MM.1S (cell line): Measurements from ENCODE around the gene LCE1C.

Experiments used
- DNase-seq: peaks from one replicate; pipeline ENCODE4 v3.0.0-alpha.2; 2015
- H2AFZ ChIP-seq: fragments of 300-600 bp; sonication (generic); 2 replicates; pipeline ENCODE4 v1.6.0; 2016; ENCODE audit warnings: antibody characterized with exemption, low read length
- H3F3A ChIP-seq: fragments of 300-600 bp; sonication (generic); 2 replicates; pipeline ENCODE4 v1.6.1; 2016; ENCODE audit warnings: mild to moderate bottlenecking, antibody characterized with exemption, low read length, moderate library complexity, mixed read lengths; ENCODE audit not compliant: insufficient read depth
- H3K27ac ChIP-seq: fragments of 300-600 bp; sonication (generic); 2 replicates; pipeline ENCODE4 v1.5.1; 2016; ENCODE audit warnings: mild to moderate bottlenecking, low read length
- H3K27me3 ChIP-seq: fragments of 300-600 bp; sonication (generic); replicated peaks from 2 replicates; pipeline ENCODE4 v1.6.0; 2016; ENCODE audit warnings: low read length; ENCODE audit not compliant: insufficient read depth
- H3K36me3 ChIP-seq: fragments of 300-600 bp; sonication (generic); replicated peaks from 2 replicates; pipeline ENCODE4 v1.6.1; 2016; ENCODE audit warnings: mild to moderate bottlenecking, low read length, mixed read lengths; ENCODE audit not compliant: insufficient read depth
- H3K4me1 ChIP-seq: fragments of 300-600 bp; sonication (generic); 2 replicates; pipeline ENCODE4 v1.6.1; 2016; ENCODE audit warnings: low read length, mixed read lengths
- H3K4me2 ChIP-seq: fragments of 300-600 bp; sonication (generic); 2 replicates; pipeline ENCODE4 v1.6.0; 2016; ENCODE audit warnings: low read depth, low read length
- H3K4me3 ChIP-seq: fragments of 300-600 bp; sonication (generic); 2 replicates; pipeline ENCODE4 v1.5.1; 2016; ENCODE audit warnings: low read length, mixed read lengths
- H3K79me2 ChIP-seq: fragments of 300-600 bp; sonication (generic); 2 replicates; pipeline ENCODE4 v1.6.1; 2016; ENCODE audit warnings: mixed run types, low read length, mixed read lengths
- H3K9ac ChIP-seq: fragments of 300-600 bp; sonication (generic); 2 replicates; pipeline ENCODE4 v1.6.1; 2016; ENCODE audit warnings: low read length, mixed read lengths
- H3K9me2 ChIP-seq: fragments of 300-600 bp; sonication (generic); replicated peaks from 2 replicates; pipeline ENCODE4 v1.6.1; 2016; ENCODE audit warnings: mild to moderate bottlenecking, low read length, mixed read lengths; ENCODE audit not compliant: insufficient read depth
- H3K9me3 ChIP-seq: fragments of 300-600 bp; sonication (generic); replicated peaks from 2 replicates; pipeline ENCODE4 v1.6.1; 2016; ENCODE audit warnings: mild to moderate bottlenecking, low read length, mixed read lengths; ENCODE audit not compliant: insufficient read depth
- H4K20me1 ChIP-seq: fragments of 300-600 bp; sonication (generic); 2 replicates; pipeline ENCODE4 v1.6.1; 2016; ENCODE audit warnings: mild to moderate bottlenecking, low read length, moderate library complexity, mixed read lengths; ENCODE audit not compliant: insufficient read depth
- CTCF ChIP-seq: fragments of 300-600 bp; sonication (generic); IDR thresholded peaks from 2 replicates; pipeline ENCODE4 v1.5.1; 2016; ENCODE audit warnings: antibody characterized with exemption, low read length, mixed read lengths
- EZH2 ChIP-seq: fragments of 300-600 bp; sonication (generic); optimal IDR thresholded peaks from 2 replicates; pipeline ENCODE3; 2017; ENCODE audit warnings: low read depth, mild to moderate bottlenecking, antibody characterized with exemption, low read length, mixed read lengths
- EZH2phosphoT487 ChIP-seq: fragments of 300-600 bp; sonication (generic); IDR thresholded peaks from 2 replicates; pipeline ENCODE4 v1.6.1; 2018; ENCODE audit warnings: antibody characterized with exemption, low read length

Gene LCE1C, protein sequence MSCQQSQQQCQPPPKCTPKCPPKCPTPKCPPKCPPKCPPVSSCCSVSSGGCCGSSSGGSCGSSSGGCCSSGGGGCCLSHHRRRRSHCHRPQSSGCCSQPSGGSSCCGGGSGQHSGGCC

DNA sequence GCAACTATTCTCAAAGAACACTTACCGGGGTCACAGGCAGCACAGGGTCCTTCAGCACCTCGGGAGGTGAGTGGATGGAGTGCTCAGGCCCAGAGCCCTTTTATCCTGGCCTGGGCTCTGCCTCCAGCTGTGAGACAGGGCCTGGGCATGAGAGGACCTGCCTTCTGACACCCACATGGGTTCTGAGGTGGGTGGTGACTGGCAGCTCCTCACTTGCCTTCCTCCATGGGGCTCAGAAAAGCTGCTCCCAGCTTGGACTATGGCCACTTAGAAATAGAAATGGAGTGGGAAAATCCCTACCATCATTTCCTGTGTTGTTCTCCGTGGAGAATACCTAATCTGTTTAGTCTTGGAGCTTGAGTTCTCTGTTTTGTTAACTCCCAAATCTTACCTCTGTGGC lies at the start of gene LCE1C:
LCE1C (minus strand) TSS at position 76 of the 400 bp plus-strand sequence. CDS start 1,173 bp downstream, outside the sequence.
- Histone ChIP-seq H4K20me1 (no peaks in the 10 kb centered on the region), H2AFZ (no peak within 1 kb of the TSS), H3K4me3 (no peak within 1 kb of the TSS), H3K9me2 (no peaks in the 10 kb centered on the region), H3K9ac (no peak within 1 kb of the TSS), H3K4me1 (no peaks in the 10 kb centered on the region), H3K4me2 (no peak within 1 kb of the TSS), H3K9me3 (no peaks in the 10 kb centered on the region), H3K36me3 (no peaks in the 10 kb centered on the region), H3K27ac (no peak within 1 kb of the TSS), H3K27me3 (no peaks in the 10 kb centered on the region), H3F3A (no peaks in the 10 kb centered on the region), H3K79me2 (no peaks in the 10 kb centered on the region)
- no peak for DNase-seq
- TF ChIP-seq EZH2 (no peak), EZH2phosphoT487 (no peak), CTCF (no peak)

DNA sequence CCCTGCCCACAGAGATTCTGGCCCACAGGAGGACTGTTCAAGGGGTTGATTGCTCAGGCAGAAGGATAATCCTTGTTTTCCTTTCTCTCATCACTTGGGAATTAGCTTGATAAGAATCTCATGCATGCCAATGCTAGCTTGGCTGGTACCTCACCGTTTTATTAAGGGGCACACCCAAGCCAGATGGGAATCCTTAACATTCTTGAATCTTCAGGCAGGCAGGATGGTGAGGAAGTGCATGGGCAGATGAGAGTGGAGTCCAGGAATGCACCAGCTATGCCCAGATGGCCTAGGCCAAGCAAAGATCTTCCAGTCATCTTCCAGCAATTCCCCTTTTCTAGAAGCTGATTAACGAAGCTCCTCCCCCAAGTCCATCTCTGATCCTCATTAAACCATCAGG lies 49.2 kb upstream of the LCE1C start:
- Histone ChIP-seq H3K4me1 (no peaks in the 10 kb centered on the region), H3K27me3 (no peaks in the 10 kb centered on the region), H3K36me3 (no peaks in the 10 kb centered on the region), H4K20me1 (no peaks in the 10 kb centered on the region), H3K27ac (no peak overlapping the region), H2AFZ (no peak overlapping the region), H3F3A (no peaks in the 10 kb centered on the region), H3K9me3 (no peaks in the 10 kb centered on the region), H3K9ac (no peak overlapping the region), H3K4me2 (no peak overlapping the region), H3K4me3 (no peak overlapping the region), H3K79me2 (no peaks in the 10 kb centered on the region), H3K9me2 (no peaks in the 10 kb centered on the region)
- DNase-seq, result no peak
- no peak for TF ChIP-seq CTCF
- no peak for TF ChIP-seq EZH2phosphoT487
- no peak for TF ChIP-seq EZH2

DNA sequence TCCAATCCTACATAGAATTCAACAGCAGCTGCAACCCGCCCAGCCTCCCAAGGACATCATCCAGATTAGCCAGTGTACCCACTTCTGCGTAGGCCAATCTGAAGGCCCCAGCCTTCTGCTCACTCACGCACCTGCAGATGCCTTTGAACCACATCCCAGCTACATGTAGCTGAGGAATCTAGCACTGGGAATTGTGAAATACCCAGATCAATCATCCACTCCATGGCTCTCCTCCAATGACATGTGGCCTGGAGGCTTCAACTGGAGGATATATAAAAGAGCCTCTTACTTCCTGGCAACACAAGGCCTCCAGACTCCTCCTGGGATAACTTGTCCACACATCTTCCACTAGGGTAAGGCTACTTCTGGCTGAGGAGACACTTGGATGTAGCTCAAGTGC lies 36.1 kb upstream of the LCE1C start, which contains the start of gene LCE6A:
LCE6A (plus strand) TSS at position 301 of the 400 bp plus-strand sequence. CDS start 665 bp downstream, outside the sequence.
- H3K9ac ChIP-seq, result no peak within 1 kb of the TSS
- DNase-seq, result no peak
- H3K27ac ChIP-seq, result no peak within 1 kb of the TSS
- H3K4me1 ChIP-seq, result no peaks in the 10 kb centered on the region
- H3K79me2 ChIP-seq, result no peaks in the 10 kb centered on the region
- no peaks in the 10 kb centered on the region for H3K36me3 ChIP-seq
- no peaks in the 10 kb centered on the region for H3F3A ChIP-seq
- H3K9me2 ChIP-seq, result no peaks in the 10 kb centered on the region
- TF ChIP-seq EZH2 (no peak), CTCF (no peak), EZH2phosphoT487 (no peak)
- no peaks in the 10 kb centered on the region for H3K27me3 ChIP-seq
- no peak within 1 kb of the TSS for H3K4me2 ChIP-seq
- no peak within 1 kb of the TSS for H2AFZ ChIP-seq
- H3K9me3 ChIP-seq, result no peaks in the 10 kb centered on the region
- H3K4me3 ChIP-seq, result no peak within 1 kb of the TSS
- no peaks in the 10 kb centered on the region for H4K20me1 ChIP-seq
